ENCODE results near the gene CD177.
"Not testable (repeated sequence)": the region's sequence is repeated elsewhere in the genome, so short reads cannot be mapped to it uniquely, and the experiment has no call there.

Gene CD177, protein sequence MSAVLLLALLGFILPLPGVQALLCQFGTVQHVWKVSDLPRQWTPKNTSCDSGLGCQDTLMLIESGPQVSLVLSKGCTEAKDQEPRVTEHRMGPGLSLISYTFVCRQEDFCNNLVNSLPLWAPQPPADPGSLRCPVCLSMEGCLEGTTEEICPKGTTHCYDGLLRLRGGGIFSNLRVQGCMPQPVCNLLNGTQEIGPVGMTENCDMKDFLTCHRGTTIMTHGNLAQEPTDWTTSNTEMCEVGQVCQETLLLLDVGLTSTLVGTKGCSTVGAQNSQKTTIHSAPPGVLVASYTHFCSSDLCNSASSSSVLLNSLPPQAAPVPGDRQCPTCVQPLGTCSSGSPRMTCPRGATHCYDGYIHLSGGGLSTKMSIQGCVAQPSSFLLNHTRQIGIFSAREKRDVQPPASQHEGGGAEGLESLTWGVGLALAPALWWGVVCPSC

GRCh38 chr19:43353606-43354304, at the start of gene CD177:
Gene CD177, plus strand, starts transcription at chr19:43353686. Its CDS starts 29 bp downstream, at chr19:43353715.
- DNase-seq (ENCODE audit: low spot score), result no peak

- no peak for DNase-seq (ENCODE audit: low spot score)
Measured at GRCh38 chr19:43305642-43306041, 47.8 kb upstream of the CD177 start.

- DNase-seq (ENCODE audit: low spot score), result no peak
Measured at GRCh38 chr19:43306097-43306496, 47.4 kb upstream of the CD177 start.

GRCh38 chr19:43308244-43308815, 45.2 kb upstream of the CD177 start:
- DNase-seq (ENCODE audit: low spot score), result no peak

DNA sequence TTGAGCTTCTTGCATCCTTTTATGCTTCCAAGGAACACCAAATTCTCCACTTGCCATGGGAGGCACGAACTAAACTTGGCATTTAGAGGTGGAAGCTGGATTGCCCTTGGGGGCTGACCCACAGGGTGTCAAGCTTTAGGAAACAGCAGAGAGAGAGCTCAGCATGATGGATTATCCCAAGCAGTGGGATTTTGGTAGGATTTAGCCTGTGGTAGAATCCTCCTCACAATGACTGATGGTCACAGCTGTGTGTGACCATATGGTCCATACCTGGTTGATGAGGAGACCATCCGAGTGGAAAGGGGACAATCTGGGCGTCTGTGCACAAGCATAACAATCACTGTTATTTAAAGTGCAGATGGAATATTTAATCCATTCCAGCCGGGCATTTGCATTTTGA, 44.0 kb upstream of the CD177 start:
- DNase-seq (ENCODE audit: low spot score), result no peak

DNA sequence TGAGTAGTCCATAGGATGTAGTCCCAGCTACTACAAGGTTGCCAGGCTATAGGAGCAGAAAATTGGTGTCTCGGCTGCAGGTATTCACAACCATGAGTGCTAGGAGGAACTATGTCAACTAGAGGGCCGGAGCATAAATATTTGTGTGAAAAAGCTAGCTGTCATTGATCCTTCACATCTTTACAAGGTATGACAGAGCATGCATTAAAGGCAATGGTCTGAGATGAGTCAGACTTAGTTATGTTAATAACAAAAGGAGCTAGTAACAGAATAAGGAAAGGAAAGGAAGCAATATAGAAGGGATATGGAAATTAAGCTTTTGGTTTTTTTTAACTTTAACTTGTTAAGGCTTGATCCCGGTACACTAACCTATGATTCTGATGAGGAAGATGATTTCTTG, 43.3 kb upstream of the CD177 start:
- DNase-seq (ENCODE audit: low spot score), result no peak

GRCh38 chr19:43311256-43311655, 42.2 kb upstream of the CD177 start:
- DNase-seq (ENCODE audit: low spot score), result no peak

- DNase-seq (ENCODE audit: low spot score), result no peak
Measured at GRCh38 chr19:43311706-43312105, 41.8 kb upstream of the CD177 start.

- DNase-seq (ENCODE audit: low spot score), result no peak
Measured at GRCh38 chr19:43313711-43314495, 39.6 kb upstream of the CD177 start.

DNA sequence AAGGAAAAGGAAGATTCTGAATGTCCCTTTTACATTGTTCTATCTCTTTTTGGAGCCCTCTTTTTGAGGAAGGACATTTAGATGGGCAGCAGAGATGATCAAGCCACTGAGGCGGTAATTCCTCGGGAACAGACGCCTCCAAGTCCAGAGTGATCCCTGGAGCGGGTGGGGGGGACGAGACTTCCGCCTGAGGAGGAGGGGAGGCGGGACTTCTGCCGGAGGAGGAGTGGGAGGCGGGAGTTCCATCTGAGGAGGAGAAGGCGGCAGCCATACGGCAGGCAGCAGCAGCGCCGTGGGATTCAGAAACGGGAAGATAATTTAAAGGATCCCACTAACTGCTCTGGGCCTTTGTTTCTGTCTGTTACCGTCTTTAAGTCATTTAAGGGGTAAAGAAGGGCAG, 37.6 kb upstream of the CD177 start:
- DNase-seq (ENCODE audit: low spot score), result no peak

DNA sequence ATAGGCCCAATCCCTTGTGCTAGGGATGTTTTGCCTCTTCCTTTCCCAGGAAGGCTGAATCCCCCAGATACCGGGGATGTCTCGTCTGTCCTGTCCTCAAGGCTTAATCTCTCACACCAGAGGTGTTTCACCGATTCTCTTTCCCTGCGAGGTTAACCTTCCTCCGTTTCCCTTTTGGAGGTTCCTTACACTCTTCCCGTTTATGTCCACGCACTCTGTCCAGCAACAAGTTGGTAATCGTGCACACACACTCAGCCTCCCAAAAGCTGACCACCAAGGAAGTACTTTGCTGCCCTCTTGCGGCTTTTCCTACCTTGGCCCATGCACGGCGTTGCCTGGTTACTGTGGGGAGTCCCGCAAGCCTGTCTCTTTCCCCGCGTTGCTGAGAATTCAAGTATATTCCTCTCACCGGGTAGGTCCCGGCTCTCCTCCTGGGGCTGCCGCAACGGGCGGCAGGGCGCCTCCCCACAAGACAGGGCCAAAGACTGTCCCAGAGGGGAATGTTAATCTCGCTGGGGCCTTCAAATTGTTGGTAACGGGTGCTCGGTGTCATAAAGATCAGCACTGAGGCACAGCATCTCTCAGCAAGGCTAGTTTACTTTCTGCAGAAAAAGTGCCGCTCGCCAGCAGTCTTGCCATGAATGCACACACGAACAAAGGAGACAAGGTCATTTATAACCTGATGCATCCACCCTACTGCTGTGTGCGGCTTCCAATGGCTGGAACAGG, 36.7 kb upstream of the CD177 start:
- DNase-seq (ENCODE audit: low spot score), result peak; percentile 6

GRCh38 chr19:43318203-43318602, 35.3 kb upstream of the CD177 start:
- no peak for DNase-seq (ENCODE audit: low spot score)

- DNase-seq (ENCODE audit: low spot score), result no peak
Measured at GRCh38 chr19:43318796-43319314, 34.6 kb upstream of the CD177 start.

- no peak for DNase-seq (ENCODE audit: low spot score)
Measured at GRCh38 chr19:43320546-43320945, 32.9 kb upstream of the CD177 start.

- DNase-seq (ENCODE audit: low spot score), result not testable (repeated sequence)
Measured at GRCh38 chr19:43326761-43327160, 26.7 kb upstream of the CD177 start.

- not testable (repeated sequence) for DNase-seq (ENCODE audit: low spot score)
Measured at GRCh38 chr19:43328561-43328960, 24.9 kb upstream of the CD177 start.

DNA sequence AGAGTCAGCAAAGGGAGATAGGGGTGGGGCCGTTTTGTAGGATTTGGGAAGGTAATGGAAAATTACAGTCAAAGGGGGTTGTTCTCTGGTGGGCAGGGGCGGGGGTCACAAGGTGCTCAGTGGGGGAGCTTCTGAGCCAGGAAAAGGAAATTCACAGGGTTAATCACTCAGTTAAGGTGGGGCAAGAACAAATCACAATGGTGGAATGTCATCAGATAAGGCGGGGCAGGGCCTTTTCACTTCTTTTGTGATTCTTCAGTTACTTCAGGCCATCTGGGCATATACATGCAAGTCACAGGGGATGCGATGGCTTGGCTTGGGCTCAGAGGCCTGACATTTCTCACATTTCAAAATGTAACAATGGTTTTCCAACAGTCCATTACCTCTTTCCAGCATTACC, 24.4 kb upstream of the CD177 start:
- not testable (repeated sequence) for DNase-seq (ENCODE audit: low spot score)

- DNase-seq (ENCODE audit: low spot score), result no peak
Measured at GRCh38 chr19:43329989-43330388, 23.5 kb upstream of the CD177 start.

DNA sequence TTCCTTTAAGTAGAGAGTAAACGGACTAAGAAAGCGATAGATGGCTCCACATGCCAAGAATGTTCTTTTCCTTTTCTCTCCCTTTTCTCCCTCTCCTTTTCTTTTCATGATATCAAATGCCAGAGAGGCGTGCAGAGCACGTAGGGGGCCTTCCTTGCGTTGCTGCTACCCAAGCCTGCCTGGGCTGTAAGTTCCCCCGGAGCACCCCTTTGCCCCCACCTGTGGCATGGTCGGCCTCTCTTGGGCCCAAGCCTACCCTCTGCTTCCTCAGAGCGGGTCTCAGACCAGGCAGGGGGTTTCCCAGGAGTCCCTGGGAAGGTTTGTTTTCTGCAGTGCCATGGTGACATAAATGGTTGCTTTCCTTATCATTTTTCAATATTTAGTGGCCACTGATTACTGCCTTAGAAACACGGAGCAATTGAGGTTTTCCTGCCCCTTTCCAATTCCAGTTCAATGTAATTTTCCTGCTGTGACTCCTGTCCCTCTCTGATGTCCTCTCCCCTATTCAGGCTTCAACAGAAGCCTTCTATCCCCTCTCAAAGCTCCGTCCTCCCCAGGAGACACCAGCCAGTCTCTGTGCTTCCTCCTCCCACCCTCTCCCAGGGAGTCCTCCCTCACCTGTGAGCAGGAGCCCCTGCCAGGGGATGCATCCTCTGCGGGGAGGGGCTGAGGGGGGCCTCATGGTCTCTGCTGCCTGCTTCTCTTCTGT, 22.6 kb upstream of the CD177 start:
- no peak for DNase-seq (ENCODE audit: low spot score)

- DNase-seq (ENCODE audit: low spot score), result no peak
Measured at GRCh38 chr19:43331435-43332010, 22.0 kb upstream of the CD177 start.

Measured in globus pallidus (tissue), 1 donor.